CD4-positive, alpha-beta T cell (primary cell): Measurements from ENCODE around the gene CNTFR. TPM values are rescaled to one million over a fixed set of nuclear protein-coding genes. Genes with fewer than 3 reads are reported as not detected.

ENCODE experiments used
- ATAC-seq: fragments of 200-7000 bp; cut with Tn5 transposase; one replicate; pipeline ENCODE4 v1.10.0; 2022; ENCODE audit warnings: mild to moderate bottlenecking; ENCODE audit not compliant: poor library complexity
- CTCF ChIA-PET: fragments of 350-600 bp; sonication (Branson Sonifier 250); formaldehyde crosslinking; loops from one replicate; lab custom pipeline; 2021; ENCODE audit warnings: antibody characterized with exemption, inconsistent platforms; lab: Charles Lee
- POLR2A ChIA-PET: fragments of 350-600 bp; sonication (Branson Sonifier 250); formaldehyde crosslinking; loops from one replicate; lab custom pipeline; 2021; ENCODE audit warnings: antibody characterized with exemption, inconsistent platforms; lab: Charles Lee
- DNase-seq, 14 experiments: peaks; one replicate each; pipeline ENCODE4 v3.0.0-alpha.2; 2013 to 2020; ENCODE audit warnings: mixed read lengths in 2 of 14
- H3K27ac ChIP-seq, 2 donors: one replicate each; pipeline versions ENCODE4 v1.5.1 to v1.7.0; 2013; ENCODE audit warnings: low read length in 2 of 2, low read depth in 1 of 2, mild to moderate bottlenecking in 1 of 2
- H3K27me3 ChIP-seq, 2 experiments: 1 replicate in 1 of 2; 2 replicates in 1 of 2; pipeline versions ENCODE4 v1.6.1 to v1.7.0; 2013; ENCODE audit warnings: low read length in 2 of 2, control low read depth in 1 of 2, mild to moderate bottlenecking in 1 of 2, moderate library complexity in 1 of 2; ENCODE audit not compliant: insufficient read depth in 2 of 2, control insufficient read depth in 1 of 2
- H3K36me3 ChIP-seq: one replicate; pipeline ENCODE4 v1.6.1; 2013; ENCODE audit warnings: low read length, control low read depth; ENCODE audit not compliant: insufficient read depth
- H3K4me1 ChIP-seq: one replicate; pipeline ENCODE4 v1.6.1; 2013; ENCODE audit warnings: low read length, control low read depth; ENCODE audit not compliant: insufficient read depth
- H3K4me3 ChIP-seq: one replicate; pipeline ENCODE4 v1.5.1; 2013; ENCODE audit warnings: mild to moderate bottlenecking, low read length, moderate library complexity
- H3K9me3 ChIP-seq, 2 experiments: 1 replicate in 1 of 2; 2 replicates in 1 of 2; pipeline versions ENCODE4 v1.6.1 to v1.7.0; 2013; ENCODE audit warnings: low read length in 2 of 2, mild to moderate bottlenecking in 2 of 2, control low read depth in 1 of 2, moderate library complexity in 1 of 2; ENCODE audit not compliant: control insufficient read depth in 1 of 2, insufficient read depth in 1 of 2
- H3K27ac Mint-ChIP-seq: one replicate; pipeline ENCODE4 v1.8.0; 2020; ENCODE audit warnings: mixed read lengths
- H3K27me3 Mint-ChIP-seq: one replicate; pipeline ENCODE4 v1.8.0; 2021; ENCODE audit warnings: mixed read lengths
- H3K36me3 Mint-ChIP-seq: one replicate; pipeline ENCODE4 v1.8.0; 2021; ENCODE audit warnings: low read depth, mixed read lengths
- H3K4me1 Mint-ChIP-seq: one replicate; pipeline ENCODE4 v1.8.0; 2021; ENCODE audit warnings: low read depth, mixed read lengths
- H3K4me3 Mint-ChIP-seq: one replicate; pipeline ENCODE4 v1.8.0; 2020; ENCODE audit warnings: mild to moderate bottlenecking, mixed read lengths
- H3K9me3 Mint-ChIP-seq: one replicate; pipeline ENCODE4 v1.8.0; 2020; ENCODE audit warnings: mixed read lengths
- intact Hi-C, 2 experiments: fragments of 100-400 bp; cut with DNase I in 1 of 2; cut with micrococcal nuclease in 1 of 2; formaldehyde crosslinking; loops; one replicate each; pipeline versions ENCODE4 v1.15.1 to v1.9.0; 2023 to 2025; cut with DNase I, micrococcal nuclease
- total RNA-seq, 174 experiments: library from RNA in 2 of 174; stranded (reverse) in 2 of 174; gene quantifications; one replicate each; pipeline ENCODE4 v1.2.3 and lab custom pipeline; 2021 to 2026
- TF ChIP-seq, protein P1 (sequence below): fragments of 200-600 bp; IDR thresholded peaks from one replicate; pipeline ENCODE4 v1.8.0; 2022; ENCODE audit warnings: antibody characterized with exemption, mild to moderate bottlenecking

CNTFR gene
- total RNA-seq, 2 experiments from 2014 or later: not detected

DNA sequence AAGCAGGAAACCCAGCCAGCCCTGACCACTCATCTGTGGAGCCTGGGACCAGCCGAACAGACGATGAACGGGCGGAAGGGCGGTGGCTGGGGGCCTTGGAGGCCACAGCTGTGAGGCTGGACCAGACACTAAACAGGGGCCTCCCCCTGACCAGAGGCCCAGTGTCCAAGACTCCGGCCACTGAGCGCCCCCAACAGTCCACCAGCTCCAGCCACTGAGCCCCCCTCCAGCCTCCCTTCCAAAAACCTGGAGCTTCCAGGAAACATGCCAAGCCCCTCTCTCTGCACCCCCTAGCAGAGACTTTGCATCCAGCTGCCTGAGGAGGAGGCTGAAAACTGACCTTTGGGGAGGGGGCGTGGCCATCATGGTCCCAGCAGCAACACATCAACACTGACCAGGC lies 23.2 kb downstream of the CNTFR start:
- H3K27me3 Mint-ChIP-seq: peaks cover 69% of the 10 kb centered on the region
- H3K36me3 ChIP-seq: no peaks in the 10 kb centered on the region
- H3K27ac Mint-ChIP-seq: no peak overlapping the region

DNA sequence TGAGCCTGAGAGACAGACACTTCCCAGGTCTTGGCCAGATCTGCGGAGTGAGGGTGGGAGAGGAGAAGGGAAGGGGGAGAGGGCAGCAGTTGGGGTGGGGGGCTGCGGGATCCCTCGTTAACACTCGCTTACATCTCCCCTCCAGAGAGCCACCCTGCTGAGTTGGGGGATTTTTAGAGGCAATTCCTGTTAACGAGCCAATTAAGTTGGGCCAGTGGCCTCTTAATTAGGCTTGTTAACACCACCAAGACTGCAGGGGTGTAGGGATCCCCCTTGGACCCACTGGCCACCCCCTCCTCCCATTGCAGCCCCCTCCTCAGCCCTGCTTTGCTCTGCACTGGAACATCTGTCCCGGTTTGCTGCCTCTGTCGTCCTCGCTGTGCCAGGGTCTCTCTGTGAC lies 23.7 kb downstream of the CNTFR start:
- no peak overlapping the region for H3K4me3 ChIP-seq
- TF ChIP-seq, protein P1, sequence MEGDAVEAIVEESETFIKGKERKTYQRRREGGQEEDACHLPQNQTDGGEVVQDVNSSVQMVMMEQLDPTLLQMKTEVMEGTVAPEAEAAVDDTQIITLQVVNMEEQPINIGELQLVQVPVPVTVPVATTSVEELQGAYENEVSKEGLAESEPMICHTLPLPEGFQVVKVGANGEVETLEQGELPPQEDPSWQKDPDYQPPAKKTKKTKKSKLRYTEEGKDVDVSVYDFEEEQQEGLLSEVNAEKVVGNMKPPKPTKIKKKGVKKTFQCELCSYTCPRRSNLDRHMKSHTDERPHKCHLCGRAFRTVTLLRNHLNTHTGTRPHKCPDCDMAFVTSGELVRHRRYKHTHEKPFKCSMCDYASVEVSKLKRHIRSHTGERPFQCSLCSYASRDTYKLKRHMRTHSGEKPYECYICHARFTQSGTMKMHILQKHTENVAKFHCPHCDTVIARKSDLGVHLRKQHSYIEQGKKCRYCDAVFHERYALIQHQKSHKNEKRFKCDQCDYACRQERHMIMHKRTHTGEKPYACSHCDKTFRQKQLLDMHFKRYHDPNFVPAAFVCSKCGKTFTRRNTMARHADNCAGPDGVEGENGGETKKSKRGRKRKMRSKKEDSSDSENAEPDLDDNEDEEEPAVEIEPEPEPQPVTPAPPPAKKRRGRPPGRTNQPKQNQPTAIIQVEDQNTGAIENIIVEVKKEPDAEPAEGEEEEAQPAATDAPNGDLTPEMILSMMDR: no peak
- no peak overlapping the region for H3K27ac ChIP-seq
- ATAC-seq (no peak), DNase-seq (no peak)
- Mint-ChIP-seq H3K4me3 (no peak overlapping the region), H3K4me1 (no peaks in the 10 kb centered on the region), H3K36me3 (no peaks in the 10 kb centered on the region), H3K27ac (no peak overlapping the region), H3K27me3 (peaks cover 64% of the 10 kb centered on the region), H3K9me3 (no peaks in the 10 kb centered on the region)
- no peaks in the 10 kb centered on the region for H3K36me3 ChIP-seq
- no peaks in the 10 kb centered on the region for H3K4me1 ChIP-seq
- H3K9me3 ChIP-seq: peaks cover 0 to 7% of the 10 kb centered on the region in 2 experiments
- ChIA-PET POLR2A (no interaction called here), CTCF (no interaction called here)
- intact Hi-C loops: no loop called here
- H3K27me3 ChIP-seq: peaks cover 3 to 8% of the 10 kb centered on the region in 2 experiments

More for the DNA sequence above, 23.2 kb downstream of the CNTFR start:
- TF ChIP-seq, protein P1: no peak
- H3K4me1 ChIP-seq: no peaks in the 10 kb centered on the region
- H3K4me3 ChIP-seq: no peak overlapping the region
- no peaks in the 10 kb centered on the region for H3K9me3 Mint-ChIP-seq
- POLR2A ChIA-PET: no interaction called here
- ATAC-seq: no peak
- DNase-seq: no peak
- CTCF ChIA-PET: no interaction called here
- intact Hi-C loops: no loop called here
- no peaks in the 10 kb centered on the region for H3K4me1 Mint-ChIP-seq
- peaks cover 3 to 8% of the 10 kb centered on the region in 2 experiments for H3K27me3 ChIP-seq
- no peak overlapping the region for H3K27ac ChIP-seq
- H3K9me3 ChIP-seq: peaks cover 0 to 6% of the 10 kb centered on the region in 2 experiments
- no peak overlapping the region for H3K4me3 Mint-ChIP-seq
- H3K36me3 Mint-ChIP-seq: no peaks in the 10 kb centered on the region

DNA sequence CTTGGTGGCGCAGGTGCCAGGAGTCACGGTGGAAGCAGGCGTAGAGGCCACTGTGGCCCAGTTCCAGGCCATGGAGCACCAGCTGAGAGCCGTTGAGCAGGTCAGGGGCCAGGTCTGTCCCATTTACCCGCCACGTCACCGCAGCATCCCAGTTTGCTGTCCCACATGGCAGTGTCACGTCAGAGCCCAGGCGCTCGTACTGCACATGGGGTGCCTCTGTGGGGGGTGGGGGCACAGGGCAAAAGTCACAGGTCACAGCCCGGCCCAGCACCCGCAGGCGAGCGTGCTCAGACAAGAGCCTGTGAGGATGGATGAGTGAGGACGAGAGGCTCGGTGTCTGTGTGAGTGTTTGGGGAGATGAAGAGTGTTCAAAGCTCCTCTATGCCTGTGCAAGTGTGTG lies 24.9 kb downstream of the CNTFR start:
- ChIA-PET CTCF (no interaction called here), POLR2A (no interaction called here)
- DNase-seq (no peak), ATAC-seq (no peak)
- TF ChIP-seq, protein P1: no peak
- Histone ChIP-seq H3K9me3 (peaks cover 0 to 11% of the 10 kb centered on the region in 2 experiments), H3K27ac (no peak overlapping the region), H3K4me1 (no peaks in the 10 kb centered on the region), H3K4me3 (no peak overlapping the region), H3K36me3 (no peaks in the 10 kb centered on the region), H3K27me3 (peaks cover 10 to 11% of the 10 kb centered on the region in 2 experiments)
- Mint-ChIP-seq H3K9me3 (no peaks in the 10 kb centered on the region), H3K4me3 (no peak overlapping the region), H3K4me1 (no peaks in the 10 kb centered on the region), H3K36me3 (no peaks in the 10 kb centered on the region), H3K27me3 (peaks cover 58% of the 10 kb centered on the region), H3K27ac (no peak overlapping the region)
- intact Hi-C loops: no loop called here
